IMR-90 (cell line): ENCODE results near the gene ADH5. TPM values are rescaled to one million over a fixed set of nuclear protein-coding genes. Genes with fewer than 3 reads are reported as not detected.

ENCODE experiments used
- ATAC-seq: fragments of 200-7000 bp; cut with Tn5 transposase; 2 replicates; pipeline ENCODE4 v1.9.1; 2020; ENCODE audit warnings: low read depth, mild to moderate bottlenecking, moderate library complexity
- BruUV-seq: library from RNA; stranded (reverse); fragments of 400-500 nt; replicated peaks from 2 replicates; lab custom pipeline; 2021; lab: Mats Ljungman, UMichigan
- CTCF ChIA-PET: fragments of 300-600 bp; formaldehyde crosslinking; extraction: SDS; loops from one replicate; lab custom pipeline; 2021; ENCODE audit warnings: antibody characterized with exemption; lab: Yijun Ruan, JAX
- POLR2A ChIA-PET: fragments of 300-600 bp; sonication (Branson Sonifier 250); formaldehyde crosslinking; loops from one replicate; lab custom pipeline; 2022; ENCODE audit warnings: antibody characterized with exemption; ENCODE audit not compliant: unreplicated experiment; lab: Charles Lee
- DNase-seq: peaks from one replicate; pipeline ENCODE4 v3.0.0; 2013
- H2AFZ ChIP-seq: replicated peaks from 2 replicates; pipeline ENCODE3; 2013; ENCODE audit warnings: low read length, mild to moderate bottlenecking; ENCODE audit not compliant: poor library complexity
- H2AK5ac ChIP-seq: 2 replicates; pipeline ENCODE4 v1.6.1; 2013; ENCODE audit warnings: low read depth, low read length, inconsistent platforms
- H2AK9ac ChIP-seq: replicated peaks from 2 replicates; pipeline ENCODE3; 2013; ENCODE audit warnings: mild to moderate bottlenecking, low read depth, low read length, moderate library complexity; ENCODE audit not compliant: poor library complexity
- H2BK120ac ChIP-seq: 2 replicates; pipeline ENCODE4 v1.6.1; 2013; ENCODE audit warnings: low read depth, low read length, inconsistent platforms
- H2BK15ac ChIP-seq: 3 replicates; pipeline ENCODE4 v1.6.1; 2013; ENCODE audit warnings: low read depth, low read length, inconsistent platforms
- H2BK20ac ChIP-seq: 2 replicates; pipeline ENCODE4 v1.6.1; 2013; ENCODE audit warnings: low read depth, mild to moderate bottlenecking, inconsistent platforms, low read length, moderate library complexity
- H2BK5ac ChIP-seq: 2 replicates; pipeline ENCODE4 v1.6.1; 2013; ENCODE audit warnings: mild to moderate bottlenecking, low read depth, low read length, inconsistent platforms; ENCODE audit not compliant: poor library complexity, severe bottlenecking
- H3K14ac ChIP-seq: replicated peaks from 2 replicates; pipeline ENCODE4 v1.6.1; 2013; ENCODE audit warnings: low read depth, low read length, inconsistent platforms
- H3K18ac ChIP-seq: 2 replicates; pipeline ENCODE4 v1.6.1; 2013; ENCODE audit warnings: low read depth, low read length, control low read depth
- H3K23ac ChIP-seq: 2 replicates; pipeline ENCODE4 v1.6.1; 2013; ENCODE audit warnings: low read depth, low read length, inconsistent platforms
- H3K27ac ChIP-seq: 2 replicates; pipeline ENCODE4 v1.5.1; 2013; ENCODE audit warnings: mild to moderate bottlenecking, control low read depth, low read length; ENCODE audit not compliant: insufficient read depth
- H3K27me3 ChIP-seq: 2 replicates; pipeline ENCODE4 v1.6.1; 2013; ENCODE audit warnings: low read length; ENCODE audit not compliant: control insufficient read depth, insufficient read depth
- H3K36me3 ChIP-seq: 2 replicates; pipeline ENCODE4 v1.6.1; 2013; ENCODE audit warnings: low read length, mixed read lengths; ENCODE audit not compliant: control insufficient read depth, insufficient read depth
- H3K4ac ChIP-seq: 2 replicates; pipeline ENCODE4 v1.6.1; 2013; ENCODE audit warnings: low read depth, low read length, inconsistent platforms
- H3K4me1 ChIP-seq: 2 replicates; pipeline ENCODE4 v1.6.1; 2013; ENCODE audit warnings: low read length, mixed read lengths; ENCODE audit not compliant: control insufficient read depth, insufficient read depth
- H3K4me2 ChIP-seq: 2 replicates; pipeline ENCODE4 v1.6.1; 2013; ENCODE audit warnings: low read depth, mild to moderate bottlenecking, control low read depth, low read length, moderate library complexity
- H3K4me3 ChIP-seq: 2 replicates; pipeline ENCODE4 v1.5.1; 2013; ENCODE audit warnings: low read depth, mild to moderate bottlenecking, control low read depth, low read length, moderate library complexity; ENCODE audit not compliant: insufficient read depth
- H3K56ac ChIP-seq: 2 replicates; pipeline ENCODE4 v1.6.1; 2013; ENCODE audit warnings: low read length, inconsistent platforms; ENCODE audit not compliant: insufficient read depth; ENCODE audit errors: extremely low read depth
- H3K79me1 ChIP-seq, 2 experiments: 2 replicates each; pipeline ENCODE4 v1.6.1; 2013; ENCODE audit warnings: low read length in 2 of 2, inconsistent platforms in 1 of 2, low read depth in 1 of 2
- H3K9ac ChIP-seq: 2 replicates; pipeline ENCODE4 v1.6.1; 2013; ENCODE audit warnings: low read depth, low read length, control low read depth
- H3K9me1 ChIP-seq: 2 replicates; pipeline ENCODE4 v1.6.1; 2013; ENCODE audit warnings: low read length, inconsistent platforms; ENCODE audit not compliant: insufficient read depth
- H3K9me3 ChIP-seq: 2 replicates; pipeline ENCODE4 v1.6.1; 2013; ENCODE audit warnings: low read length; ENCODE audit not compliant: control insufficient read depth, insufficient read depth
- H4K20me1 ChIP-seq: 2 replicates; pipeline ENCODE4 v1.6.1; 2013; ENCODE audit warnings: low read length, inconsistent platforms; ENCODE audit not compliant: insufficient read depth
- H4K5ac ChIP-seq: 2 replicates; pipeline ENCODE4 v1.6.1; 2013; ENCODE audit warnings: mild to moderate bottlenecking, low read depth, low read length, control low read depth
- H4K8ac ChIP-seq, 2 experiments: 2 replicates each; pipeline ENCODE4 v1.6.1; 2013; ENCODE audit warnings: low read depth in 2 of 2, low read length in 2 of 2, control low read depth in 1 of 2, inconsistent platforms in 1 of 2
- H4K91ac ChIP-seq: 2 replicates; pipeline ENCODE4 v1.6.1; 2013; ENCODE audit warnings: low read depth, low read length, inconsistent platforms; ENCODE audit not compliant: insufficient read depth
- CEBPB ChIP-seq: IDR thresholded peaks from 2 replicates; pipeline ENCODE4 v1.6.1; 2012; ENCODE audit warnings: low read depth, low read length, improper control_type of control experiment
- CHD1 ChIP-seq: IDR thresholded peaks from 2 replicates; pipeline ENCODE4 v1.6.1; 2012; ENCODE audit warnings: low read depth, low read length, improper control_type of control experiment
- CTCF ChIP-seq: conservative IDR thresholded peaks from 2 replicates; pipeline ENCODE4 v1.5.1; 2012; ENCODE audit warnings: mild to moderate bottlenecking, low read depth, low read length, improper control_type of control experiment
- FOS ChIP-seq: fragments of 150-350 bp; IDR thresholded peaks from 2 replicates; pipeline ENCODE4 v1.6.1; 2016; ENCODE audit warnings: low read depth, low read length
- MAFK ChIP-seq: IDR thresholded peaks from 2 replicates; pipeline ENCODE4 v1.6.1; 2012; ENCODE audit warnings: low read depth, low read length, improper control_type of control experiment
- MXI1 ChIP-seq: IDR thresholded peaks from 2 replicates; pipeline ENCODE4 v1.6.1; 2012; ENCODE audit warnings: low read depth, mild to moderate bottlenecking, low read length, moderate library complexity, borderline replicate concordance
- NFE2L2 ChIP-seq: fragments of 150-350 bp; IDR thresholded peaks from 2 replicates; pipeline ENCODE4 v1.6.1; 2016; ENCODE audit warnings: low read depth, mild to moderate bottlenecking, low read length
- RCOR1 ChIP-seq: IDR thresholded peaks from 2 replicates; pipeline ENCODE4 v1.6.1; 2012; ENCODE audit warnings: mild to moderate bottlenecking, low read length, improper control_type of control experiment; ENCODE audit not compliant: insufficient replicate concordance
- RFX5 ChIP-seq: IDR thresholded peaks from 2 replicates; pipeline ENCODE4 v1.8.0; 2012; ENCODE audit warnings: low read depth, mild to moderate bottlenecking, low read length, moderate library complexity
- SMC3 ChIP-seq: fragments of 150-350 bp; IDR thresholded peaks from 2 replicates; pipeline ENCODE4 v1.6.1; 2016; ENCODE audit warnings: low read depth, mild to moderate bottlenecking, antibody characterized with exemption, low read length, moderate library complexity
- WGBS, 2 experiments: methylation state at CpG; one replicate each; pipeline versions ENCODE4 v1.1.5 to v1.1.7; 2013; ENCODE audit warnings: missing lambda C conversion rate in 2 of 2; ENCODE audit not compliant: insufficient read length in 1 of 2; ENCODE audit errors: extremely low coverage in 2 of 2; 5-methylcytosine and 5-hydroxymethylcytosine counted together
- dilution Hi-C: fragments of 300-500 bp; cut with HindIII; formaldehyde crosslinking; loops from one replicate; pipeline ENCODE4 v1.14.3; 2018; ENCODE audit warnings: low sequenced_read_pairs; ENCODE audit not compliant: unreplicated experiment
- in situ Hi-C: fragments of 300-500 bp; cut with MboI; formaldehyde crosslinking; loops from 3 replicates; pipeline ENCODE4 v1.14.3; 2019; ENCODE audit warnings: low sequenced_read_pairs, inconsistent platforms, mixed read lengths
- intact Hi-C: fragments of 100-400 bp; cut with micrococcal nuclease; formaldehyde crosslinking; loops from 2 replicates; pipeline ENCODE4 v1.10.0; 2022
- polyA plus RNA-seq, 3 experiments: library from polyadenylated mRNA; depleted of rRNA; stranded (reverse); fragments of >200 nt; gene quantifications; 2 replicates each; pipeline ENCODE4 v1.2.3, GENCODE V29; 2012; ENCODE audit warnings: low replicate concordance in 1 of 3
- total RNA-seq: library from RNA; depleted of rRNA; stranded (reverse); fragments of >200 nt; gene quantifications from 2 replicates; pipeline ENCODE4 v1.2.3, GENCODE V29; 2012
- TF ChIP-seq, protein P1 (sequence below): fragments of 150-350 bp; IDR thresholded peaks from 2 replicates; pipeline ENCODE4 v1.6.1; 2017; ENCODE audit warnings: mild to moderate bottlenecking, antibody characterized with exemption, low read length, low read depth
- TF ChIP-seq, protein P2 (sequence below): fragments of 150-350 bp; IDR thresholded peaks from 2 replicates; pipeline ENCODE4 v1.6.1; 2016; ENCODE audit warnings: low read depth, mild to moderate bottlenecking, low read length, moderate library complexity, borderline replicate concordance

Gene ADH5
- total and polyA plus RNA-seq, 2 of the 4 experiments (the other 2 are of a cell fraction), result 140 to 178 TPM

- in situ Hi-C loops, result loop anchor here (25.0 kb wide), 1 partner anchor 613 kb away; no protein-coding TSS in a partner anchor
- POLR2A ChIA-PET, result interaction anchor here (0.7 kb wide), 1 partner anchor 488 kb away, joined by 10 read pairs; no protein-coding TSS in a partner anchor
- no peak for ATAC-seq
Observed at GRCh38 chr4:99074816-99075215, 13.8 kb downstream of the ADH5 start.

More at GRCh38 chr4:99074816-99075215, 13.8 kb downstream of the ADH5 start:
- Histone ChIP-seq H3K9ac (no peak overlapping the region), H3K4me3 (no peak overlapping the region), H2AK9ac (no peak overlapping the region), H3K27ac (no peak overlapping the region), H3K4ac (no peak overlapping the region), H2AFZ (no peak overlapping the region), H4K20me1 (peaks cover 3% of the 10 kb centered on the region; the same call in 1 of the 2 replicates), H3K14ac (no peak overlapping the region), H3K4me2 (no peak overlapping the region), H3K4me1 (no peaks in the 10 kb centered on the region; the same call in 1 of the 2 replicates), H3K27me3 (no peaks in the 10 kb centered on the region), H4K91ac (no peak overlapping the region), H3K9me3 (no peaks in the 10 kb centered on the region), H3K79me1 (peaks cover 16 to 24% of the 10 kb centered on the region in 2 experiments), H2BK20ac (no peak overlapping the region), H3K18ac (no peak overlapping the region), H4K8ac (no peak overlapping the region), H4K5ac (no peak overlapping the region), H2BK15ac (no peak overlapping the region), H2BK120ac (no peak overlapping the region), H3K9me1 (no peaks in the 10 kb centered on the region), H3K36me3 (peaks cover 53% of the 10 kb centered on the region), H3K23ac (no peak overlapping the region), H3K56ac (no peak overlapping the region), H2AK5ac (no peak overlapping the region), H2BK5ac (no peak overlapping the region)
- intact Hi-C loops (no loop called here), dilution Hi-C loops (no loop called here)
- DNase-seq, result no peak
- CTCF ChIA-PET, result no interaction called here
- no TSS peak for BruUV-seq
- TF ChIP-seq RCOR1 (no peak), RFX5 (no peak), NFE2L2 (no peak), SMC3 (no peak), FOS (no peak), CEBPB (no peak), MAFK (no peak), MXI1 (no peak), CTCF (no peak), CHD1 (no peak)
- TF ChIP-seq, protein P1, sequence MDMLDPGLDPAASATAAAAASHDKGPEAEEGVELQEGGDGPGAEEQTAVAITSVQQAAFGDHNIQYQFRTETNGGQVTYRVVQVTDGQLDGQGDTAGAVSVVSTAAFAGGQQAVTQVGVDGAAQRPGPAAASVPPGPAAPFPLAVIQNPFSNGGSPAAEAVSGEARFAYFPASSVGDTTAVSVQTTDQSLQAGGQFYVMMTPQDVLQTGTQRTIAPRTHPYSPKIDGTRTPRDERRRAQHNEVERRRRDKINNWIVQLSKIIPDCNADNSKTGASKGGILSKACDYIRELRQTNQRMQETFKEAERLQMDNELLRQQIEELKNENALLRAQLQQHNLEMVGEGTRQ, result no peak
- TF ChIP-seq, protein P2, sequence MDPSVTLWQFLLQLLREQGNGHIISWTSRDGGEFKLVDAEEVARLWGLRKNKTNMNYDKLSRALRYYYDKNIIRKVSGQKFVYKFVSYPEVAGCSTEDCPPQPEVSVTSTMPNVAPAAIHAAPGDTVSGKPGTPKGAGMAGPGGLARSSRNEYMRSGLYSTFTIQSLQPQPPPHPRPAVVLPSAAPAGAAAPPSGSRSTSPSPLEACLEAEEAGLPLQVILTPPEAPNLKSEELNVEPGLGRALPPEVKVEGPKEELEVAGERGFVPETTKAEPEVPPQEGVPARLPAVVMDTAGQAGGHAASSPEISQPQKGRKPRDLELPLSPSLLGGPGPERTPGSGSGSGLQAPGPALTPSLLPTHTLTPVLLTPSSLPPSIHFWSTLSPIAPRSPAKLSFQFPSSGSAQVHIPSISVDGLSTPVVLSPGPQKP, result no peak
- WGBS, 2 experiments, result 100% methylated on average over 1 of the region's 7 CpGs; no CpG with 5 or more reads in 1 of the 2 experiments
